Adrenal gland (tissue), 12 donors: ENCODE data around the gene MAPT. TPM values are rescaled to one million over a fixed set of nuclear protein-coding genes. Genes with fewer than 3 reads are reported as not detected.

Source experiments
- DNase-seq, 7 donors: peaks; one replicate each; pipeline ENCODE4 v3.0.0-alpha.2; 2019 to 2020
- H3K27ac ChIP-seq, 5 donors: fragments of 200-600 bp; sonication (generic) in 4 of 5; 1 replicate in 3 of 5; 2 replicates in 2 of 5; pipeline versions ENCODE4 v1.5.1 to v1.8.0; 2016 to 2020; ENCODE audit warnings: mild to moderate bottlenecking in 1 of 5
- H3K27me3 ChIP-seq: fragments of 200-600 bp; 2 replicates; pipeline ENCODE4 v1.8.0; 2021
- H3K36me3 ChIP-seq, 2 donors: fragments of 200-600 bp; replicated peaks in 1 of 2; 1 replicate in 1 of 2; 2 replicates in 1 of 2; pipeline versions ENCODE4 v1.5.1 to v1.8.0; 2018 to 2022
- H3K4me1 ChIP-seq, 2 donors: fragments of 200-600 bp; replicated peaks in 1 of 2; 1 replicate in 1 of 2; 2 replicates in 1 of 2; pipeline versions ENCODE4 v1.5.1 to v1.8.0; 2018 to 2021
- H3K4me3 ChIP-seq, 4 donors: fragments of 200-600 bp; sonication (generic) in 3 of 4; one replicate each; pipeline ENCODE4 v1.5.1; 2016 to 2018
- H3K9me3 ChIP-seq, 3 donors: fragments of 200-600 bp; sonication (generic) in 1 of 3; replicated peaks in 1 of 3; 1 replicate in 2 of 3; 2 replicates in 1 of 3; pipeline versions ENCODE4 v1.5.1 to v1.8.0; 2016 to 2021
- CTCF ChIP-seq, 6 experiments: fragments of 450-650 bp in 4 of 6; fragments of 200-600 bp in 2 of 6; sonication (generic) in 1 of 6; IDR thresholded peaks; 1 replicate in 5 of 6; 2 replicates in 1 of 6; pipeline versions ENCODE4 v1.5.1 to v1.8.0; 2016 to 2021; ENCODE audit warnings: antibody characterized with exemption in 6 of 6, mild to moderate bottlenecking in 2 of 6, moderate library complexity in 1 of 6
- POLR2A ChIP-seq, 2 donors: fragments of 450-650 bp; IDR thresholded peaks; one replicate each; pipeline ENCODE4 v1.6.1; 2017; ENCODE audit warnings: antibody characterized with exemption in 2 of 2, mild to moderate bottlenecking in 2 of 2, moderate library complexity in 1 of 2
- WGBS, 4 donors: extraction: QIAGEN DNeasy Blood & Tissue Kit in 2 of 4; methylation state at CpG; one replicate each; pipeline versions ENCODE4 v1.1.5 to v1.1.7; 2013 to 2017; 5-methylcytosine and 5-hydroxymethylcytosine counted together
- intact Hi-C, 2 donors: fragments of 100-400 bp; cut with DNase I; formaldehyde crosslinking; loops; one replicate each; pipeline versions ENCODE4 v1.14.1 to v1.15.0; 2022 to 2023
- polyA plus RNA-seq, 3 donors: library from polyadenylated mRNA; stranded (reverse); fragments of 200-250 nt in 2 of 3; fragments of 350-450 nt in 1 of 3; fragmentation: Illumina TruSeq in 1 of 3; extraction: RNeasy Lipid Tissue Mini Kit (QIAGEN cat#74804) in 1 of 3; gene quantifications; one replicate each; pipeline ENCODE4 v1.2.3, GENCODE V29; 2013 to 2014
- total RNA-seq, 9 donors: library from RNA; depleted of rRNA in 4 of 9; stranded (reverse); fragments of >200 nt in 4 of 9; fragments of 120-200 nt in 1 of 9; fragmentation: NEBNext Ultra II Directional in 1 of 9; extraction: Animal tissue kit (Norgen Biotek cat#: 25700) in 1 of 9; gene quantifications; one replicate each; pipeline versions ENCODE4 v1.1.0 to v1.2.4, GENCODE V29; 2013 to 2023
- donor health status: healthy with polysubstance abuse.
- donor health status: Bipolar disorder and iron deficiency.
- donor health status: DM: yes; HTN: yes; CAD: no.
- donor health status: DM: no; HTN: no; CAD: no.
- donor health status: DM: no; HTN: no; CAD: no.
- donor health status: DM: yes; HTN: yes; CAD: no.

The MAPT gene
- total and polyA plus RNA-seq, 12 donors, result 0.72 to 17.6 (median 3.3) TPM

- Histone ChIP-seq H3K36me3 (no peaks in the 10 kb centered on the region), H3K27me3 (no peaks in the 10 kb centered on the region), H3K4me1 (peaks cover 0 to 14% of the 10 kb centered on the region in 2 donors), H3K27ac (no peak overlapping the region), H3K4me3 (no peak overlapping the region), H3K9me3 (no peaks in the 10 kb centered on the region)
- WGBS, 4 donors, result 69 to 76% (median 69%) methylated on average over 12 to 13 of the region's 13 CpGs
- TF ChIP-seq CTCF (IDR thresholded peaks at IDR 0.05) (no peak), POLR2A (IDR thresholded peaks at IDR 0.05) (no peak)
- intact Hi-C loops, result loop anchor here (5.0 kb wide), 3 partner anchors 41 to 211 kb away; no protein-coding TSS in a partner anchor
- no peak for DNase-seq
Observed at GRCh38 chr17:46001390-46002310, 107.3 kb downstream of the MAPT start.

- H3K4me3 ChIP-seq, result no peak overlapping the region
- peaks cover 0 to 14% of the 10 kb centered on the region in 2 donors for H3K4me1 ChIP-seq
- H3K9me3 ChIP-seq, result no peaks in the 10 kb centered on the region
- H3K27me3 ChIP-seq, result no peaks in the 10 kb centered on the region
- H3K27ac ChIP-seq, result no peak overlapping the region
- H3K36me3 ChIP-seq, result no peaks in the 10 kb centered on the region
- intact Hi-C loops, result loop anchor here (5.0 kb wide), 3 partner anchors 40 to 210 kb away; no protein-coding TSS in a partner anchor
- WGBS, 4 donors, result 20 to 27% (median 23%) methylated on average over 8 of the region's 8 CpGs
- peak; percentile 46 to 91 (median 79) for DNase-seq
- TF ChIP-seq CTCF (IDR thresholded peaks at IDR 0.05), result peak; percentile 91 to 98 (median 94)
- TF ChIP-seq POLR2A (IDR thresholded peaks at IDR 0.05), result no peak
Observed at GRCh38 chr17:46002311-46002972, 108.1 kb downstream of the MAPT start.

- Histone ChIP-seq H3K4me1 (peaks cover 0 to 14% of the 10 kb centered on the region in 2 donors), H3K36me3 (no peaks in the 10 kb centered on the region), H3K4me3 (no peak overlapping the region), H3K27ac (no peak overlapping the region), H3K9me3 (no peaks in the 10 kb centered on the region), H3K27me3 (no peaks in the 10 kb centered on the region)
- 58 to 76% (median 66%) methylated on average over 7 of the region's 7 CpGs for WGBS, 4 donors
- no peak for DNase-seq
- TF ChIP-seq CTCF (IDR thresholded peaks at IDR 0.05) (no peak), POLR2A (IDR thresholded peaks at IDR 0.05) (no peak)
- intact Hi-C loops, result loop anchor here (5.0 kb wide), 3 partner anchors 39 to 209 kb away; no protein-coding TSS in a partner anchor
Observed at GRCh38 chr17:46002973-46003316, 108.6 kb downstream of the MAPT start.
